DND-41 (cell line): ENCODE data around the gene MTMR4.

ENCODE experiments used
- ATAC-seq: fragments of 200-7000 bp; cut with Tn5 transposase; 3 replicates; pipeline ENCODE4 v1.9.1; 2021; ENCODE audit warnings: low read depth; ENCODE audit not compliant: insufficient read depth
- DNase-seq: peaks from one replicate; pipeline ENCODE4 v3.0.0-alpha.2; 2020
- H2AFZ ChIP-seq: 2 replicates; pipeline ENCODE4 v1.6.0; 2012; ENCODE audit warnings: low read depth, low read length
- H3K27ac ChIP-seq: 2 replicates; pipeline ENCODE4 v1.5.1; 2012; ENCODE audit warnings: low read length, inconsistent platforms
- H3K27me3 ChIP-seq: fragments of 200-600 bp; sonication (generic); 2 replicates; pipeline ENCODE4 v1.6.0; 2012; ENCODE audit warnings: low read length, mild to moderate bottlenecking, inconsistent platforms; ENCODE audit not compliant: insufficient read depth, poor library complexity
- H3K36me3 ChIP-seq: 2 replicates; pipeline ENCODE4 v1.5.1; 2012; ENCODE audit warnings: low read length, inconsistent platforms; ENCODE audit not compliant: insufficient read depth
- H3K4me1 ChIP-seq: 2 replicates; pipeline ENCODE4 v1.5.1; 2012; ENCODE audit warnings: mild to moderate bottlenecking, low read length; ENCODE audit not compliant: insufficient read depth
- H3K4me2 ChIP-seq: 2 replicates; pipeline ENCODE4 v1.6.0; 2012; ENCODE audit warnings: mild to moderate bottlenecking, moderate library complexity, low read length, inconsistent platforms; ENCODE audit not compliant: insufficient read depth
- H3K4me3 ChIP-seq, 2 experiments: fragments of 200-600 bp in 1 of 2; shearing (Covaris generic) in 1 of 2; 2 replicates each; pipeline ENCODE4 v1.5.1; 2012 to 2016; ENCODE audit warnings: inconsistent platforms in 2 of 2, low read length in 2 of 2, mild to moderate bottlenecking in 2 of 2, low read depth in 1 of 2, moderate library complexity in 1 of 2
- H3K79me2 ChIP-seq: 2 replicates; pipeline ENCODE4 v1.6.0; 2012; ENCODE audit warnings: low read length, inconsistent platforms; ENCODE audit not compliant: insufficient read depth
- H3K9ac ChIP-seq: 2 replicates; pipeline ENCODE4 v1.6.0; 2012; ENCODE audit warnings: low read depth, mild to moderate bottlenecking, inconsistent platforms, low read length, moderate library complexity
- H3K9me3 ChIP-seq: 2 replicates; pipeline ENCODE4 v1.5.1; 2012; ENCODE audit warnings: low read length, moderate library complexity, mild to moderate bottlenecking, inconsistent platforms; ENCODE audit not compliant: insufficient read depth, severe bottlenecking
- H4K20me1 ChIP-seq: 2 replicates; pipeline ENCODE4 v1.6.0; 2012; ENCODE audit warnings: low read length; ENCODE audit not compliant: insufficient read depth
- EZH2 ChIP-seq: IDR thresholded peaks from 3 replicates; pipeline ENCODE4 v1.6.1; 2012; ENCODE audit warnings: borderline replicate concordance, low read depth, mild to moderate bottlenecking, moderate library complexity, low read length, inconsistent platforms; ENCODE audit not compliant: severe bottlenecking
- TF ChIP-seq, protein P1 (sequence below): IDR thresholded peaks from 2 replicates; pipeline ENCODE4 v1.5.1; 2012; ENCODE audit warnings: borderline replicate concordance, low read length, moderate library complexity, mild to moderate bottlenecking; ENCODE audit not compliant: poor library complexity, severe bottlenecking; ENCODE audit errors: extremely low read depth

The MTMR4 gene

DNA sequence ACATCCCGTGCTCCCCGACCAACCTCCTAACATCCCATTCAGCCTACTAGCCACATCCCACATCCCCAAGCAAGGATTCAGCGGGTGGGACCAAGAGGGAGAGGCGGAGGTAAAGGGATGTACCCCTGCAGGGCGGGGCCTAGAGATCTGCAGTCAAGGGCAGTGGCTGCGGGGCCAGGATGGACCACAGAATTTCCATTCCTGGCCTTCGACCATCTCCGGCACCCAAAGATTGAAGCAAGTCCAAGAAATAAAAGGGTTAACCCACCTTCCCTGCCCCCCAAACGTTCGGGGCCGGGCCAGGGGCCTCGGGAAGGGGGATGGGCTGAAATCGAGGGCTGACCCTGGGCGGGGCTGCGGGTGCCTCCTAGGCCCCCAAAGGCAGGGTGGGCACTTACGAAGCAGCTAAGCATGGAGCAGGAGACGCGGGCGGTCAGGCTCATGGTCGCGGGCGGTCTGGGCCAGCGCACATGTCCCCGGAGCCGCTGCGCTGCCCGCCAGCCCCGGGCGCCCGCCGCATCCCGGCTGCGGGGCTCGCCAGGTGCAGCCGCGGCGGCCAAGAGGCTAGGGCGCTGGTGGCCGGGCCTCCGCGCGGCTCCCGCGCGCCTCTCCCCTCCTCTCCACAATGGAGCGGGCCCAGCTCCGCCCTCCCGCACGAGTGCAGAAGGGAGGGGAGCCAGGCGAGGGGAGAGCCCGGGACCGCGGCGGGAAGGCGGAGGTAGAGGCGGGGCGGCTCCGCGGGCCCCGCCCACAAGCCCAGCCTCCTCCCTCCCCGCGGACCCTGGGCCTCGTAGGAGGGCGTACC is at the start of gene MTMR4:
Gene MTMR4 (minus strand): TSS at position 674 of the 805 bp plus-strand sequence. CDS start 231 bp downstream, at position 443.
- H3K27ac ChIP-seq, result peak within 1 kb of the TSS; percentile 77
- peak within 1 kb of the TSS; percentile 95 for H3K4me2 ChIP-seq
- H2AFZ ChIP-seq, result peak within 1 kb of the TSS; percentile 73
- peaks cover 49% of the 10 kb centered on the region for H3K79me2 ChIP-seq
- DNase-seq, result peak; percentile 85
- peak within 1 kb of the TSS; percentile 73 to 90; a peak in 3 of 4 replicates for H3K4me3 ChIP-seq
- no peaks in the 10 kb centered on the region for H3K9me3 ChIP-seq
- no peaks in the 10 kb centered on the region for H3K27me3 ChIP-seq
- peak; percentile 40 for ATAC-seq
- H3K36me3 ChIP-seq, result peaks cover 42% of the 10 kb centered on the region
- peaks cover 31% of the 10 kb centered on the region for H4K20me1 ChIP-seq
- H3K4me1 ChIP-seq, result peaks cover 60% of the 10 kb centered on the region
- peak within 1 kb of the TSS; percentile 87 for H3K9ac ChIP-seq
- no peak for TF ChIP-seq EZH2
- TF ChIP-seq, protein P1, sequence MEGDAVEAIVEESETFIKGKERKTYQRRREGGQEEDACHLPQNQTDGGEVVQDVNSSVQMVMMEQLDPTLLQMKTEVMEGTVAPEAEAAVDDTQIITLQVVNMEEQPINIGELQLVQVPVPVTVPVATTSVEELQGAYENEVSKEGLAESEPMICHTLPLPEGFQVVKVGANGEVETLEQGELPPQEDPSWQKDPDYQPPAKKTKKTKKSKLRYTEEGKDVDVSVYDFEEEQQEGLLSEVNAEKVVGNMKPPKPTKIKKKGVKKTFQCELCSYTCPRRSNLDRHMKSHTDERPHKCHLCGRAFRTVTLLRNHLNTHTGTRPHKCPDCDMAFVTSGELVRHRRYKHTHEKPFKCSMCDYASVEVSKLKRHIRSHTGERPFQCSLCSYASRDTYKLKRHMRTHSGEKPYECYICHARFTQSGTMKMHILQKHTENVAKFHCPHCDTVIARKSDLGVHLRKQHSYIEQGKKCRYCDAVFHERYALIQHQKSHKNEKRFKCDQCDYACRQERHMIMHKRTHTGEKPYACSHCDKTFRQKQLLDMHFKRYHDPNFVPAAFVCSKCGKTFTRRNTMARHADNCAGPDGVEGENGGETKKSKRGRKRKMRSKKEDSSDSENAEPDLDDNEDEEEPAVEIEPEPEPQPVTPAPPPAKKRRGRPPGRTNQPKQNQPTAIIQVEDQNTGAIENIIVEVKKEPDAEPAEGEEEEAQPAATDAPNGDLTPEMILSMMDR, result no peak

DNA sequence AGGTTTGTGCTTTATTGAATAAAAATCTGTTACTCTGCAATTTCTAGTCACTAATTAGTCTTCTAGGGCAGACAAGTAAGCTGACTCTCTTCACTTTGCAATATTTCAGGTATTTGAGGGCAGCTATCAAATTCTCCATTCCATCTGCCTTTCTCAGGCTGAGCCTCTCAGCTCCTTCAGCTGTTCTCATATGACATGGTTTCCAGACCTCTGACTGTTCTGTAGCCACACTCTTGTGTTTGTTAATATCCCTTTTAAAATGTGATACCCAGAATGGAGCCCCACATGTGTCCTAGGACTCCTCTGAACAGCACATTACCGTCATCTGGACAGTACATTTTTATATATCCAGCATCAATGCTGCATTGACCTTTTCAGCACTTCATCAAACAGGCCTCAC is 46.1 kb upstream of the MTMR4 start:
- H2AFZ ChIP-seq, result no peak overlapping the region
- no peak overlapping the region for H3K4me3 ChIP-seq
- H3K9ac ChIP-seq, result no peak overlapping the region
- H3K4me2 ChIP-seq, result no peak overlapping the region
- H3K27me3 ChIP-seq, result peaks cover 34% of the 10 kb centered on the region
- ATAC-seq (no peak), DNase-seq (no peak)
- no peaks in the 10 kb centered on the region for H4K20me1 ChIP-seq
- no peaks in the 10 kb centered on the region for H3K79me2 ChIP-seq
- H3K27ac ChIP-seq, result no peak overlapping the region
- TF ChIP-seq, protein P1, result no peak
- no peak for TF ChIP-seq EZH2
- no peaks in the 10 kb centered on the region for H3K36me3 ChIP-seq
- H3K4me1 ChIP-seq, result no peaks in the 10 kb centered on the region
- H3K9me3 ChIP-seq, result no peaks in the 10 kb centered on the region

DNA sequence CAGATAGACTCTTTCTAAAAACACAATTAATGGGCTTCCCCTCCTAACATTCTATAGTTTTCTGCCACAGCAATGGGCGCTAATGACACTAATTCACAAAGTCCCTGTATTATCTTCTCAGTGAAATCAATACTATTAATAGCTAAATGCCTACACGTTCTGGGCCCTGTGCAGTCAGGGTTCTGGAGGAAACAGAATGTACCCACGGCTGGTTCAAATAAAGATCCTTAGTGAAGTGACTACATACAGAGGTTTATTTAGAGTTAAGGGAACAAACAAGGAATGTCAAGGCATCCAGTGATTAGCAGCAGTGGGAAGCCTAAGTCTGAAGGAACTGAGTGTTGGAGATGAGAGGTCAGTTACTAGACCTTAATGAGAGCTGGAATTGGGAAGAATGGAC is 43.5 kb upstream of the MTMR4 start:
- TF ChIP-seq, protein P1, result no peak
- TF ChIP-seq EZH2, result no peak
- Histone ChIP-seq H3K27me3 (peaks cover 29% of the 10 kb centered on the region), H3K79me2 (no peaks in the 10 kb centered on the region)

More for the DNA sequence above, 43.5 kb upstream of the MTMR4 start:
- H3K27ac ChIP-seq, result no peak overlapping the region
- no peak for ATAC-seq
- H2AFZ ChIP-seq, result no peak overlapping the region
- H3K9ac ChIP-seq, result no peak overlapping the region
- H3K36me3 ChIP-seq, result no peaks in the 10 kb centered on the region
- H4K20me1 ChIP-seq, result no peaks in the 10 kb centered on the region
- no peaks in the 10 kb centered on the region for H3K4me1 ChIP-seq
- no peak for DNase-seq
- no peak overlapping the region for H3K4me2 ChIP-seq
- H3K9me3 ChIP-seq, result no peaks in the 10 kb centered on the region
- no peak overlapping the region for H3K4me3 ChIP-seq
